HepG2 (cell line): ENCODE data around the gene ZNF225. TPM values are rescaled to one million over a fixed set of nuclear protein-coding genes. Genes with fewer than 3 reads are reported as not detected.

Experiments used
- AGO2 ChIP-seq: fragments of 200-400 bp; formaldehyde crosslinking; optimal IDR thresholded peaks from 2 replicates; pipeline ENCODE3; 2017; ENCODE audit warnings: mild to moderate bottlenecking, low read depth, low read length, moderate library complexity
- CEBPG ChIP-seq: IDR thresholded peaks from 2 replicates; pipeline ENCODE4 v1.6.1; 2016
- ELF1 ChIP-seq: sonication (generic); formaldehyde crosslinking; IDR thresholded peaks from 2 replicates; pipeline ENCODE4 v1.4.0; 2020; ENCODE audit warnings: missing genetic modification reagents
- HOXD1 ChIP-seq: sonication (generic); formaldehyde crosslinking; IDR thresholded peaks from 2 replicates; pipeline ENCODE4 v1.5.0; 2020; ENCODE audit warnings: missing genetic modification reagents
- ISL2 ChIP-seq: sonication (generic); formaldehyde crosslinking; IDR thresholded peaks from 2 replicates; pipeline ENCODE4 v1.5.0; 2020; ENCODE audit warnings: missing genetic modification reagents
- NAIF1 ChIP-seq: sonication (generic); formaldehyde crosslinking; IDR thresholded peaks from 2 replicates; pipeline ENCODE4 v1.5.0; 2020; ENCODE audit warnings: mild to moderate bottlenecking, missing genetic modification reagents, borderline replicate concordance
- NFE2L2 ChIP-seq: fragments of 150-350 bp; IDR thresholded peaks from 2 replicates; pipeline ENCODE4 v1.6.1; 2014; ENCODE audit warnings: low read length
- NPAS2 ChIP-seq: sonication (generic); formaldehyde crosslinking; IDR thresholded peaks from 2 replicates; pipeline ENCODE4 v1.8.0; 2022; ENCODE audit warnings: mild to moderate bottlenecking, missing genetic modification reagents, borderline replicate concordance
- PHB2 ChIP-seq: fragments of 450-650 bp; IDR thresholded peaks from 2 replicates; pipeline ENCODE4 v1.6.1; 2018; ENCODE audit not compliant: partially characterized antibody
- ZEB1 ChIP-seq: IDR thresholded peaks from 2 replicates; pipeline ENCODE4 v1.6.1; 2012; ENCODE audit warnings: mild to moderate bottlenecking, low read depth, inconsistent platforms; ENCODE audit not compliant: insufficient replicate concordance
- polyA plus RNA-seq, 8 experiments: library from polyadenylated mRNA; depleted of rRNA in 3 of 8; stranded (reverse) in 7 of 8; unstranded in 1 of 8; fragments of >200 nt; fragmentation: Illumina TruSeq in 4 of 8; extraction: Trizol in 4 of 8; gene quantifications; 2 replicates each; pipeline versions ENCODE4 v1.2.1 to v1.2.3, GENCODE V29; 2011 to 2016; ENCODE audit warnings: low read depth in 4 of 8, missing spikeins in 1 of 8, mixed read lengths in 1 of 8; ENCODE audit not compliant: insufficient read depth in 1 of 8
- total RNA-seq, 5 experiments: library from RNA; depleted of rRNA; stranded (reverse); fragments of >200 nt; fragmentation: Illumina TruSeq; extraction: Trizol; gene quantifications; 2 replicates each; pipeline ENCODE4 v1.2.3, GENCODE V29; 2016; ENCODE audit warnings: low read depth in 1 of 5
- TF ChIP-seq, protein P1 (sequence below): sonication (generic); formaldehyde crosslinking; IDR thresholded peaks from 2 replicates; pipeline ENCODE4 v1.4.0; 2020; ENCODE audit warnings: mild to moderate bottlenecking, missing genetic modification reagents
- TF ChIP-seq, protein P2 (sequence below): sonication (generic); formaldehyde crosslinking; conservative IDR thresholded peaks from 2 replicates; pipeline ENCODE4 v1.8.0; 2022; ENCODE audit warnings: missing genetic modification reagents
- TF ChIP-seq, protein P3 (sequence below): sonication (generic); formaldehyde crosslinking; IDR thresholded peaks from 2 replicates; pipeline ENCODE4 v1.8.1; 2023; ENCODE audit warnings: mild to moderate bottlenecking, inconsistent platforms, moderate library complexity, missing genetic modification reagents, borderline replicate concordance
- TF ChIP-seq, protein P4 (sequence below): fragments of 450-650 bp; IDR thresholded peaks from 2 replicates; pipeline ENCODE4 v1.6.1; 2016
- TF ChIP-seq, protein P5 (sequence below): sonication (generic); formaldehyde crosslinking; IDR thresholded peaks from 2 replicates; pipeline ENCODE4 v1.4.0; 2020; ENCODE audit warnings: mild to moderate bottlenecking, missing genetic modification reagents, borderline replicate concordance
- TF ChIP-seq, protein P6 (sequence below): sonication (generic); formaldehyde crosslinking; IDR thresholded peaks from 2 replicates; pipeline ENCODE4 v1.4.0; 2020; ENCODE audit warnings: mild to moderate bottlenecking, low read depth, missing genetic modification reagents

Gene ZNF225
- total and polyA plus RNA-seq, 2 of the 13 experiments (the other 11 are each of a cell fraction or from before 2014, with no cell fraction given), result 0.87 to 3.3 TPM

DNA sequence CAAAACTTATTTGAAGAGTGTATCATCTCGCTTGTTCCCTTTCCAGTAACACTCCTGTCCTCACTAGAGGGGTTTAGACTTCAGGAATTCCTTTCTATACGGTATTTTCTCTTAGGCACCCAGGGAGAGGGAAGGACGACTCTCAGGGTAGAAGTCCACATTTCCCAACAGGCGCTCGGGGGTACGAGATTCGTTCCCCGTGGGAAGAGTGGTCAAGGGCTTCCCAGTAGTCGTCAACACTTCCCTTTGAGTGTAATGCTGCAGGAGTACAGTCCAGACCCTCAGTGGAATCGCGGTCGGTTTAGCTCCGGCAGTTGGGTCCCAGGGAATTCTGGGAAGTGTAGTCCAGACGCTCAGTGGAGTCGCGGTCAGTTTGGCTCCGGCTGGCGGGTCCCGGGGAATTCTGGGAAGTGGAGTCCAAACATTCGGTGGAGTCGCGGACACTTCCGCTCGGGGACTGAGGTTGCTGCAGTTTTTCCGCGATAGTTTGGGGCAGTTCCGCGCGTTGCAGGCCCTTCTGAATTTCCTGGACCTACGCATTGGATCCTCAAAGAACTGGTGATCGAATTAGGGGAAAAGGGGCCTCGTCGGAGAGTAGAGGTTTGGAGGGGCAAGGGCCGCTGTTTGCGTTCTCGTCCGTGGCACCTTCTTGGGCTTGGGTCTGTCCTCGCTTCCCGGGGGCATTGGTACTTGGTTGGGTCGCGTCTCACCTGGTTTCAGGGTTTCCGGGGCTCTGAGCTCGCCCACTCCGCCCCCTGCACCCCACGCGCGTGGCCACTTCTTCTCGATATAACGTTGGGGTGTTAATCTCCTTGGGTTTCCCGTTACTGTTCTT lies 19.1 kb upstream of the ZNF225 start, which contains the start of gene ZNF224 (continued):
- no peak; the same call in 1 of the 2 replicates for TF ChIP-seq NAIF1
- no peak for TF ChIP-seq NPAS2 (CRISPR knock-in tag)
- TF ChIP-seq, protein P1, sequence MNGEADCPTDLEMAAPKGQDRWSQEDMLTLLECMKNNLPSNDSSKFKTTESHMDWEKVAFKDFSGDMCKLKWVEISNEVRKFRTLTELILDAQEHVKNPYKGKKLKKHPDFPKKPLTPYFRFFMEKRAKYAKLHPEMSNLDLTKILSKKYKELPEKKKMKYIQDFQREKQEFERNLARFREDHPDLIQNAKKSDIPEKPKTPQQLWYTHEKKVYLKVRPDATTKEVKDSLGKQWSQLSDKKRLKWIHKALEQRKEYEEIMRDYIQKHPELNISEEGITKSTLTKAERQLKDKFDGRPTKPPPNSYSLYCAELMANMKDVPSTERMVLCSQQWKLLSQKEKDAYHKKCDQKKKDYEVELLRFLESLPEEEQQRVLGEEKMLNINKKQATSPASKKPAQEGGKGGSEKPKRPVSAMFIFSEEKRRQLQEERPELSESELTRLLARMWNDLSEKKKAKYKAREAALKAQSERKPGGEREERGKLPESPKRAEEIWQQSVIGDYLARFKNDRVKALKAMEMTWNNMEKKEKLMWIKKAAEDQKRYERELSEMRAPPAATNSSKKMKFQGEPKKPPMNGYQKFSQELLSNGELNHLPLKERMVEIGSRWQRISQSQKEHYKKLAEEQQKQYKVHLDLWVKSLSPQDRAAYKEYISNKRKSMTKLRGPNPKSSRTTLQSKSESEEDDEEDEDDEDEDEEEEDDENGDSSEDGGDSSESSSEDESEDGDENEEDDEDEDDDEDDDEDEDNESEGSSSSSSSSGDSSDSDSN (CRISPR knock-in tag), result no peak
- TF ChIP-seq NFE2L2, result no peak
- TF ChIP-seq PHB2, result no peak
- peak; percentile 61; the same call in 1 of the 2 replicates for TF ChIP-seq HOXD1
- TF ChIP-seq, protein P2, sequence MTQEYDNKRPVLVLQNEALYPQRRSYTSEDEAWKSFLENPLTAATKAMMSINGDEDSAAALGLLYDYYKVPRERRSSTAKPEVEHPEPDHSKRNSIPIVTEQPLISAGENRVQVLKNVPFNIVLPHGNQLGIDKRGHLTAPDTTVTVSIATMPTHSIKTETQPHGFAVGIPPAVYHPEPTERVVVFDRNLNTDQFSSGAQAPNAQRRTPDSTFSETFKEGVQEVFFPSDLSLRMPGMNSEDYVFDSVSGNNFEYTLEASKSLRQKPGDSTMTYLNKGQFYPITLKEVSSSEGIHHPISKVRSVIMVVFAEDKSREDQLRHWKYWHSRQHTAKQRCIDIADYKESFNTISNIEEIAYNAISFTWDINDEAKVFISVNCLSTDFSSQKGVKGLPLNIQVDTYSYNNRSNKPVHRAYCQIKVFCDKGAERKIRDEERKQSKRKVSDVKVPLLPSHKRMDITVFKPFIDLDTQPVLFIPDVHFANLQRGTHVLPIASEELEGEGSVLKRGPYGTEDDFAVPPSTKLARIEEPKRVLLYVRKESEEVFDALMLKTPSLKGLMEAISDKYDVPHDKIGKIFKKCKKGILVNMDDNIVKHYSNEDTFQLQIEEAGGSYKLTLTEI (CRISPR knock-in tag), result no peak
- TF ChIP-seq AGO2, result no peak
- TF ChIP-seq, protein P3, sequence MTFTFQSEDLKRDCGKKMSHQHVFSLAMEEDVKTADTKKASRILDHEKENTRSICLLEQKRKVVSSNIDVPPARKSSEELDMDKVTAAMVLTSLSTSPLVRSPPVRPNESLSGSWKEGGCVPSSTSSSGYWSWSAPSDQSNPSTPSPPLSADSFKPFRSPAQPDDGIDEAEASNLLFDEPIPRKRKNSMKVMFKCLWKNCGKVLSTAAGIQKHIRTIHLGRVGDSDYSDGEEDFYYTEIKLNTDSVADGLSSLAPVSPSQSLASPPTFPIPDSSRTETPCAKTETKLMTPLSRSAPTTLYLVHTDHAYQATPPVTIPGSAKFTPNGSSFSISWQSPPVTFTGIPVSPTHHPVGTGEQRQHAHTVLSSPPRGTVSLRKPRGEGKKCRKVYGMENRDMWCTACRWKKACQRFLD (CRISPR knock-in tag), result no peak; the same call in 1 of the 2 replicates
- TF ChIP-seq ELF1 (CRISPR knock-in tag), result peak; percentile 93
- TF ChIP-seq, protein P4, sequence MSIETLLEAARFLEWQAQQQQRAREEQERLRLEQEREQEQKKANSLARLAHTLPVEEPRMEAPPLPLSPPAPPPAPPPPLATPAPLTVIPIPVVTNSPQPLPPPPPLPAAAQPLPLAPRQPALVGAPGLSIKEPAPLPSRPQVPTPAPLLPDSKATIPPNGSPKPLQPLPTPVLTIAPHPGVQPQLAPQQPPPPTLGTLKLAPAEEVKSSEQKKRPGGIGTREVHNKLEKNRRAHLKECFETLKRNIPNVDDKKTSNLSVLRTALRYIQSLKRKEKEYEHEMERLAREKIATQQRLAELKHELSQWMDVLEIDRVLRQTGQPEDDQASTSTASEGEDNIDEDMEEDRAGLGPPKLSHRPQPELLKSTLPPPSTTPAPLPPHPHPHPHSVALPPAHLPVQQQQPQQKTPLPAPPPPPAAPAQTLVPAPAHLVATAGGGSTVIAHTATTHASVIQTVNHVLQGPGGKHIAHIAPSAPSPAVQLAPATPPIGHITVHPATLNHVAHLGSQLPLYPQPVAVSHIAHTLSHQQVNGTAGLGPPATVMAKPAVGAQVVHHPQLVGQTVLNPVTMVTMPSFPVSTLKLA, result no peak
- TF ChIP-seq ISL2 (CRISPR knock-in tag), result peak; percentile 28; the same call in 1 of the 2 replicates
- no peak for TF ChIP-seq CEBPG
- TF ChIP-seq, protein P5, sequence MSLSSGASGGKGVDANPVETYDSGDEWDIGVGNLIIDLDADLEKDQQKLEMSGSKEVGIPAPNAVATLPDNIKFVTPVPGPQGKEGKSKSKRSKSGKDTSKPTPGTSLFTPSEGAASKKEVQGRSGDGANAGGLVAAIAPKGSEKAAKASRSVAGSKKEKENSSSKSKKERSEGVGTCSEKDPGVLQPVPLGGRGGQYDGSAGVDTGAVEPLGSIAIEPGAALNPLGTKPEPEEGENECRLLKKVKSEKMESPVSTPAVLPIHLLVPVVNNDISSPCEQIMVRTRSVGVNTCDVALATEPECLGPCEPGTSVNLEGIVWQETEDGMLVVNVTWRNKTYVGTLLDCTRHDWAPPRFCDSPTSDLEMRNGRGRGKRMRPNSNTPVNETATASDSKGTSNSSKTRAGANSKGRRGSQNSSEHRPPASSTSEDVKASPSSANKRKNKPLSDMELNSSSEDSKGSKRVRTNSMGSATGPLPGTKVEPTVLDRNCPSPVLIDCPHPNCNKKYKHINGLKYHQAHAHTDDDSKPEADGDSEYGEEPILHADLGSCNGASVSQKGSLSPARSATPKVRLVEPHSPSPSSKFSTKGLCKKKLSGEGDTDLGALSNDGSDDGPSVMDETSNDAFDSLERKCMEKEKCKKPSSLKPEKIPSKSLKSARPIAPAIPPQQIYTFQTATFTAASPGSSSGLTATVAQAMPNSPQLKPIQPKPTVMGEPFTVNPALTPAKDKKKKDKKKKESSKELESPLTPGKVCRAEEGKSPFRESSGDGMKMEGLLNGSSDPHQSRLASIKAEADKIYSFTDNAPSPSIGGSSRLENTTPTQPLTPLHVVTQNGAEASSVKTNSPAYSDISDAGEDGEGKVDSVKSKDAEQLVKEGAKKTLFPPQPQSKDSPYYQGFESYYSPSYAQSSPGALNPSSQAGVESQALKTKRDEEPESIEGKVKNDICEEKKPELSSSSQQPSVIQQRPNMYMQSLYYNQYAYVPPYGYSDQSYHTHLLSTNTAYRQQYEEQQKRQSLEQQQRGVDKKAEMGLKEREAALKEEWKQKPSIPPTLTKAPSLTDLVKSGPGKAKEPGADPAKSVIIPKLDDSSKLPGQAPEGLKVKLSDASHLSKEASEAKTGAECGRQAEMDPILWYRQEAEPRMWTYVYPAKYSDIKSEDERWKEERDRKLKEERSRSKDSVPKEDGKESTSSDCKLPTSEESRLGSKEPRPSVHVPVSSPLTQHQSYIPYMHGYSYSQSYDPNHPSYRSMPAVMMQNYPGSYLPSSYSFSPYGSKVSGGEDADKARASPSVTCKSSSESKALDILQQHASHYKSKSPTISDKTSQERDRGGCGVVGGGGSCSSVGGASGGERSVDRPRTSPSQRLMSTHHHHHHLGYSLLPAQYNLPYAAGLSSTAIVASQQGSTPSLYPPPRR, result no peak
- TF ChIP-seq, protein P6, sequence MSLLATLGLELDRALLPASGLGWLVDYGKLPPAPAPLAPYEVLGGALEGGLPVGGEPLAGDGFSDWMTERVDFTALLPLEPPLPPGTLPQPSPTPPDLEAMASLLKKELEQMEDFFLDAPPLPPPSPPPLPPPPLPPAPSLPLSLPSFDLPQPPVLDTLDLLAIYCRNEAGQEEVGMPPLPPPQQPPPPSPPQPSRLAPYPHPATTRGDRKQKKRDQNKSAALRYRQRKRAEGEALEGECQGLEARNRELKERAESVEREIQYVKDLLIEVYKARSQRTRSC (CRISPR knock-in tag), result no peak
- TF ChIP-seq ZEB1, result no peak
